Measurements from ENCODE around the gene VPS50. TPM values are rescaled to one million over a fixed set of nuclear protein-coding genes. Genes with fewer than 3 reads are reported as not detected.

Gene VPS50
- total RNA-seq, 1 donor from 2014 or later = 14.6 TPM

DNA sequence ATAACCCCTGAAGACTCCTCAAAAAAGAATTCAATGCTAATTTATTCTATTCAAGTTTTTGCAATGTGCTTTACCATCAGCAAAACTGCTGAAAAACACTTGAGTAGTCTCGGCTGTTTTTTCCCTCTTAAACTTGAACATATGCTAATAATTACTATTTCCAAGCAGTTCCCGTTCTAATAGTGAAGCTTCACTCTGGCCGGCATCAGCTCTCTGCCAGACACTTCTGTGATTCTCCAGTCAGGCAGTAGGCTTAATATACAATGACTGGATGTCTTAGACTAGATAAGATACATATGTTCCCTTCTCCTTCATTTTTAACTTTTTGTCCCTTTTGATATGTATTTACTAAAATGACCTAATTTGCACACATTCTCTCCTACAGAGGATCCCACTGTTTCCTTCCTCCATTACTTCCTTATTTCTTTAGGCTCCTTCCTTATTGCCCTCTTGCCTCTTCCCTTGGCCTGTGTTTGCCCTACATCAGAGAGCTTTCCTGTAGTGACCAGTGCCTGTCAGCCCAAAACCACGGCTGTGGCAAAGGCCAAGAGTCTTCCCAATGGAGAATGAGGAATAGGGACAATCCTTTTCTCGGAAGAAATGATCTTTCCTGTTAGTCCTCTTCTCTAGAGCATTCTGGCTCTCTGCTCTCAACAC lies 29.4 kb upstream of the VPS50 start:
- no peak overlapping the region for H3K4me3 ChIP-seq (ENCODE audit: low read depth, low read length)
- DNase-seq (ENCODE audit: low read depth) = no peak
- TF ChIP-seq, protein P1, sequence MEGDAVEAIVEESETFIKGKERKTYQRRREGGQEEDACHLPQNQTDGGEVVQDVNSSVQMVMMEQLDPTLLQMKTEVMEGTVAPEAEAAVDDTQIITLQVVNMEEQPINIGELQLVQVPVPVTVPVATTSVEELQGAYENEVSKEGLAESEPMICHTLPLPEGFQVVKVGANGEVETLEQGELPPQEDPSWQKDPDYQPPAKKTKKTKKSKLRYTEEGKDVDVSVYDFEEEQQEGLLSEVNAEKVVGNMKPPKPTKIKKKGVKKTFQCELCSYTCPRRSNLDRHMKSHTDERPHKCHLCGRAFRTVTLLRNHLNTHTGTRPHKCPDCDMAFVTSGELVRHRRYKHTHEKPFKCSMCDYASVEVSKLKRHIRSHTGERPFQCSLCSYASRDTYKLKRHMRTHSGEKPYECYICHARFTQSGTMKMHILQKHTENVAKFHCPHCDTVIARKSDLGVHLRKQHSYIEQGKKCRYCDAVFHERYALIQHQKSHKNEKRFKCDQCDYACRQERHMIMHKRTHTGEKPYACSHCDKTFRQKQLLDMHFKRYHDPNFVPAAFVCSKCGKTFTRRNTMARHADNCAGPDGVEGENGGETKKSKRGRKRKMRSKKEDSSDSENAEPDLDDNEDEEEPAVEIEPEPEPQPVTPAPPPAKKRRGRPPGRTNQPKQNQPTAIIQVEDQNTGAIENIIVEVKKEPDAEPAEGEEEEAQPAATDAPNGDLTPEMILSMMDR (conservative IDR thresholded peaks at IDR 0.05; ENCODE audit: low read depth, low read length) = no peak

DNA sequence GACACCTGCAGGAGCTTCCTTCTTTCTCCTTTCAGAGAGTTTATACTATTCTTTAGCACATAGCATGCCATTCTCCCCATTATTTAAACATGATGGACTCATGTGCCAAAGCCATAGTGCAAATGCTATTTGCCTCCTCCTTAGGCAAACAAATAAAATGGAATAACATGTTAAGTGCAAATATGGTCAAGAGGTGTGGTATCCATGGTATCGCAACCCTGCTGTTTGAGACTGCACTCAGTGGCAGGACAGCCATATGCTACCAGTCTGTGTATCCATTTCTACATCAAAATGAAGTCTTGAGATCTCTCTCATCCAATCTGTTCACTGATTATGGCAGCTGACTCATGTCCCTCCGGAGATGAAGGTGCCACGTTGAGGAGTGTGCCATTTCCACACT lies 28.7 kb upstream of the VPS50 start:
- no peak overlapping the region for H3K4me3 ChIP-seq (ENCODE audit: low read depth, low read length)
- TF ChIP-seq, protein P1 (conservative IDR thresholded peaks at IDR 0.05; ENCODE audit: low read depth, low read length) = no peak
- DNase-seq (ENCODE audit: low read depth) = no peak

DNA sequence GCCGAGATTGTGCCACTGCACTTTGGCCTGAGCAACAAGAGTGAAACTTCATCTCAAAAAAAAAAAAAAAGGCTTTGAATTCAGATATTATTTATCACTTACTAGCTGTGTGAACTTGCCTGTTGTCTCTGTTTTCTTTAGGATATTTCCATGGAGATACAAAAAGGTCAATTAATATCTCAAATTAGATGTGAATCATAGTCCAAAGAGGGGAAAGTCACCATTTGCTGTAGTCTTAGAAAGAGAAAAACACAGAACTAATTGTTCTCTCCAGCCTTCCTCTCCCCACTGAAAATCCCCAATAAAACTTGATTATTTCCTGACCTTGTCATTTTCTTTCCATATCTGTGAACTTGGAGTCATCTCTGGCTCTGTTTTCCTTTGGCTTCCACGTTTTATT lies 27.1 kb upstream of the VPS50 start:
- DNase-seq (ENCODE audit: low read depth) = no peak
- H3K4me3 ChIP-seq (ENCODE audit: low read depth, low read length) = no peak overlapping the region
- TF ChIP-seq, protein P1 (conservative IDR thresholded peaks at IDR 0.05; ENCODE audit: low read depth, low read length) = no peak

DNA sequence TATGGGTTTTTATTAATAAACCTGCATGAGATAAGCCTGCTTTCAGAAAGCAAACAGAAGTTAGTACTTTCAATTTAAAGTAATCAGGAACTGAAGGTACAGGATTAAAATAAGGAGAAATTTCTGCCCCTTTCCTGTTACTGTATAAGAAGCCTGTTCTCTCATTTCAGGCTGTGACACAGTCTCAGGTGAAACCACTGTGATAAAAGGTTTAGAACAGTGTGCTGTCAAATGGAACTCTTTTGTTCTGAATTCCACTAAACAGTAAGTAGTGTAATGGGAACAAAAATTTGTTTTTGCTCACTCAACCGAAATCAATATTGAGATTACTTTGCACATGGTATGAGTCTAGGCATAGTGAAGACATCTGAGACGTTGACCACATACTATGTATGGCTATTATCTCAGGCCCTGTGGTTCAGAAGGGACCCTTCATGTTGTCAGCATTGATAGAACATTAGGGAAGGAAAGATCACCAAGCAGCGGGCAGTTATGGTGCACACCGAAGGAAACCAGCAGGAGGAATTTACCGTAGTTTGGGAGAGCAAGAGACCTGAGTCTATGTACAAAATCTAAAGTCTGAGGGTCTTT lies 20.8 kb upstream of the VPS50 start:
- DNase-seq (ENCODE audit: low read depth) = no peak
- no peak overlapping the region for H3K4me3 ChIP-seq (ENCODE audit: low read depth, low read length)
- TF ChIP-seq, protein P1 (conservative IDR thresholded peaks at IDR 0.05; ENCODE audit: low read depth, low read length) = no peak

DNA sequence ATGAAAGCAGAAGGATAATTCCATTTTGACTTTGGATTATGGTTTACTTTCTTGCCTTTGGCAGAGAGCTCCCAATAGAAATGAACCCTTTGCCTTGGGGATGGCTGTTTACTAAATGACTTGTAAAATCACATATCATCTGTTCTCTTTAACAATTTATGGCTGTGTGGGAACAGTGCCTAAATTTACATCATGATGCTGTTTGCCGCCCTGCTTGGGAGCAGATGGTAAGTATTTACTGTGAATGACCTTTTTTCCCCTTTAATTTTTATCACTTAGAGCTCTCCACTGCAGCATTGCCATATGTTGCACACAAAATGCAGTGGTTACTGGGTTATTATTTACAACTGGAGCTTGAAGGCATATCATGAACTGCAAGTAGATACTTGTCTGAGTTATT lies 19.3 kb upstream of the VPS50 start:
- H3K4me3 ChIP-seq (ENCODE audit: low read depth, low read length) = no peak overlapping the region
- DNase-seq (ENCODE audit: low read depth) = no peak
- TF ChIP-seq, protein P1 (conservative IDR thresholded peaks at IDR 0.05; ENCODE audit: low read depth, low read length) = no peak

DNA sequence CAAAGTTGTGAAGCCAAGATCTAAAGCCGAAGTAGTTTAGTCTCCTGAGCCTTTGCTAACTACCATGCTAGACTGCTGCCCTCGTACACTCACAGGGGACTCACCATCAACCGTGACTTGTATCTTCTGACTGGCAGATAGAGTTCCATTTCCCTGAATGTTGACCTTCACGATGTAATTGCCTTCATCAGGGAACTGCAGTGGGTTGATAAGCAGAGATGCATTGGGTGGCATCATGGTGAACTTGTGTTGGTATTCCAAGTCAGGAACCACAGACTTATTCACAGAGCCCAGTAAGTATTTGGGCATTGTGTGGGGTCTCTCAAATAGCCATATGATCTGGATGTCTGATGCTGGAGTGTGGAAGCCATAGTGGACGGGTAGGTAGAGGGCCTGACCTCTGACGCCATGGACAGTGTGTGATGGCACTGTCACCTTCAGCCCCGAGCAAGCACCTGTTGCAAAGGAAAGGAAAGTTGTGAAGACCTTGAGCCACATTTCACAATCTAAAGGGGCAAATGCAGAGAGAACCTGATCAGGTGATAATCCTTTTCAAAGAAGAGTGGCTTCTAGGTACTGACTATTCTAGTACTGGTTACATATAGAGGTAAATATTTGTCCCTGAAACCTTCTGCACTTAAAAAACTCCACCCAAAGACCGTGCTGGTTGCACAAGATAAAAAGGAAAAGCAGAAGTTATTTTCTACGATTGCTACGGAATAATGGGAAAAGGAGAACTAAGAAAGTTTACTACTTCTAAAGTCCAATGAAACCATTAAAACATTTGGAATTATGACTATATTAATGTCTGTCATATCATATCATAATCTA lies 13.0 kb upstream of the VPS50 start:
- H3K4me3 ChIP-seq (ENCODE audit: low read depth, low read length) = no peak overlapping the region
- no peak for DNase-seq (ENCODE audit: low read depth)
- TF ChIP-seq, protein P1 (conservative IDR thresholded peaks at IDR 0.05; ENCODE audit: low read depth, low read length) = no peak

Data from epithelial cell of proximal tubule (primary cell).